ENCODE measurements around the gene CD34. TPM values are rescaled to one million over a fixed set of nuclear protein-coding genes. Genes with fewer than 3 reads are reported as not detected.

CD34 gene
- total RNA-seq, 1 donor, result 0.36 TPM

DNA sequence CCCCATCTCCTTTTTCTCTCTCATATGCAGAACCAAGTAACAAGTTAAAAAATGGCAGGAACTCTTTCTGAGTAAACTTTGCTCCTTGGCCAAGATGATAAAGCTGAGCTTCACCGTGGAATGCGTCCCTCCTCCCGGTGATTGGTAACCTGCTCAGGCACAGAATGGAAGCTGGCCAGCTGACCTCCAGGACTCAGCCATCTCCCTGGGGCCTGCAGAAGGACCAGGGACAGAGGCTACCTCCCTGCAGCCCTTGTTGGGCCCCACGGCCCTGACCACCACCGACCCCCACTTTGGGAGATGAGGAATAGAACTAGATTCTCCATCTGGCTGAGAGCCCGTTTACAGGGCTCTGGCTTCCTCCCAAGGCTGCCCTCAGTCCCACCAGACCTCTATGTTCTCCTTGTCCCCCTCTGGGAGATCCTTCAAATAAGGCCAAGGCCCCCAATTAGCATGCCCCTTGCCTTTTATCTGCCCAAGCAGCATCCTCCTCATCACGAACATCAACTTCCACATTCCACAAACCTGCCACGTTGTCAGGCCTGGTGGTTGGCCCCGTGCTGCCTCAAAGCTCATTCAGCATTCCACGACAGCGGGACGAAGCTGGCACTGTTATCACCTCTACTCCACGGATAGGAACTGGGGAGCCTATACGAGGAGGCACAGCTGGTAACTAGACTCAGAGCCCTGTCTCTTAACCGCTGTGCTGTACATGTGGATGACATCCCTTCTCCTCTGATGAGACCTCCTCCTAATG is 74.2 kb downstream of the CD34 start:
- DNase-seq (ENCODE audit: insufficient read length, low spot score, missing footprints), result no peak
- Histone ChIP-seq H3K4me1 (ENCODE audit: insufficient read depth, low read length) (no peaks in the 10 kb centered on the region), H3K4me2 (ENCODE audit: insufficient read depth, low read length) (no peak overlapping the region), H3K79me2 (ENCODE audit: insufficient read depth, low read length) (peaks cover 68% of the 10 kb centered on the region), H3K27ac (ENCODE audit: low read depth, low read length) (no peak overlapping the region), H2AFZ (ENCODE audit: low read length) (no peak overlapping the region), H3K27me3 (ENCODE audit: insufficient read depth, low read length) (no peaks in the 10 kb centered on the region), H4K20me1 (ENCODE audit: insufficient read depth, low read length) (peaks cover 1% of the 10 kb centered on the region), H3K36me3 (ENCODE audit: insufficient read depth, low read length) (peaks cover 3% of the 10 kb centered on the region), H3K9me3 (ENCODE audit: low read depth, low read length) (no peaks in the 10 kb centered on the region), H3K4me3 (ENCODE audit: insufficient read depth, low read length) (no peak overlapping the region)
- TF ChIP-seq, protein P1, sequence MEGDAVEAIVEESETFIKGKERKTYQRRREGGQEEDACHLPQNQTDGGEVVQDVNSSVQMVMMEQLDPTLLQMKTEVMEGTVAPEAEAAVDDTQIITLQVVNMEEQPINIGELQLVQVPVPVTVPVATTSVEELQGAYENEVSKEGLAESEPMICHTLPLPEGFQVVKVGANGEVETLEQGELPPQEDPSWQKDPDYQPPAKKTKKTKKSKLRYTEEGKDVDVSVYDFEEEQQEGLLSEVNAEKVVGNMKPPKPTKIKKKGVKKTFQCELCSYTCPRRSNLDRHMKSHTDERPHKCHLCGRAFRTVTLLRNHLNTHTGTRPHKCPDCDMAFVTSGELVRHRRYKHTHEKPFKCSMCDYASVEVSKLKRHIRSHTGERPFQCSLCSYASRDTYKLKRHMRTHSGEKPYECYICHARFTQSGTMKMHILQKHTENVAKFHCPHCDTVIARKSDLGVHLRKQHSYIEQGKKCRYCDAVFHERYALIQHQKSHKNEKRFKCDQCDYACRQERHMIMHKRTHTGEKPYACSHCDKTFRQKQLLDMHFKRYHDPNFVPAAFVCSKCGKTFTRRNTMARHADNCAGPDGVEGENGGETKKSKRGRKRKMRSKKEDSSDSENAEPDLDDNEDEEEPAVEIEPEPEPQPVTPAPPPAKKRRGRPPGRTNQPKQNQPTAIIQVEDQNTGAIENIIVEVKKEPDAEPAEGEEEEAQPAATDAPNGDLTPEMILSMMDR (IDR thresholded peaks at IDR 0.05; ENCODE audit: extremely low read depth, low read depth, low read length), result no peak

DNA sequence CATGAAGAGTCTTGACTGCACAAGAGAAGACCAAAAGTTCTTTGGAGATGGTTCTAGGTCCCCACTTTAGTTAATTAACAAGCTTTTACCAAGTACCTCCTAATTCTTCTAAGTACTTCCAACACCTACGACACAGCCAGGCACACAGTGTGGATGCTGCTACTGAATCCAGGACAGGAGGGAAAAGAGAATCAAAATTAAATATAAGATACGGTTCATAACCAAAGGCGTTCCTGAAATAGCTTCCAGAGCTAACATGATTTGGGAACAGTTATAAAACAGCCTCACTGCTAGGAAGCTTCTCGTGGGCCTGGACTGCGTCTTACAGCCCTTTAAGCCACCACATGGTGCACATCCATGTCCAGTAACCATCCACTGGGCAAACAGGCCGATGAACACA is 75.0 kb downstream of the CD34 start:
- TF ChIP-seq, protein P1 (IDR thresholded peaks at IDR 0.05; ENCODE audit: extremely low read depth, low read depth, low read length), result no peak
- Histone ChIP-seq H2AFZ (ENCODE audit: low read length) (no peak overlapping the region), H3K4me3 (ENCODE audit: insufficient read depth, low read length) (no peak overlapping the region), H4K20me1 (ENCODE audit: insufficient read depth, low read length) (no peaks in the 10 kb centered on the region), H3K79me2 (ENCODE audit: insufficient read depth, low read length) (peaks cover 75% of the 10 kb centered on the region), H3K36me3 (ENCODE audit: insufficient read depth, low read length) (peaks cover 3% of the 10 kb centered on the region), H3K4me1 (ENCODE audit: insufficient read depth, low read length) (no peaks in the 10 kb centered on the region), H3K27ac (ENCODE audit: low read depth, low read length) (no peak overlapping the region), H3K9me3 (ENCODE audit: low read depth, low read length) (no peaks in the 10 kb centered on the region), H3K4me2 (ENCODE audit: insufficient read depth, low read length) (no peak overlapping the region), H3K27me3 (ENCODE audit: insufficient read depth, low read length) (no peaks in the 10 kb centered on the region)
- no peak for DNase-seq (ENCODE audit: insufficient read length, low spot score, missing footprints)

DNA sequence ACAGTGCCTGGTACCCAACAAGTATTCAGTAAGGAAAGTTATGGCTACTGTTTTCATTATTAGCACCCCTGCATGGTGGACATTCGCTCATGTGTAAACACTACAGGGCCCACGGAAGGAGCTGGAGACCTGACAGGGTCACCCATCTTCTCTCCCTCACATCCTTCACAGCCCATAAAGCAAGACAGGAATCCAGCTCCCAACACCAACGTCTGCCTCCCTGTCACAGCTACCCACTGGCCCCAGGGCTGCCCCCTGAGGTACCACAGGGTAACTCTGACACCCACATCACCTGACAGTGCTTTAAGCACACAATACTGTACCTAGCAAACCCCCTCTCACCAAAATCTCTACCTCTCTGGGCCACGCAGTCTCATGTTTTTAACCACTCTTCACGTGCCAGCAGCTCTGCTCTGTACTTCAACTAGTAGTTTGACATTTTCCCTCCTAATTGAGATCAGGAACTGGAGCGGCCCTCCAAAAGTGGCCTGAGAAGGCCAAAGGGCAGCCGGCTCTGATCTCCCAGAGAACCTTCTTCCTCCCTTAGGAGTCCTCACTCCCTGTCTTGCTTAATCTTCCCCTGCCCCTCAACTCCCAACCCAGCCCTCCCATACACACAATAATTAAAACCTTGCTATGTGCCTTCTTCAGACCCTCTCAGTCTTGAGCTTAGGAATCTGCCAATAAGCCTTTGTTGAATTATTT is 76.8 kb downstream of the CD34 start:
- Histone ChIP-seq H3K27me3 (ENCODE audit: insufficient read depth, low read length) (no peaks in the 10 kb centered on the region), H2AFZ (ENCODE audit: low read length) (no peak overlapping the region), H3K27ac (ENCODE audit: low read depth, low read length) (no peak overlapping the region), H3K9me3 (ENCODE audit: low read depth, low read length) (no peaks in the 10 kb centered on the region), H3K4me2 (ENCODE audit: insufficient read depth, low read length) (no peak overlapping the region), H4K20me1 (ENCODE audit: insufficient read depth, low read length) (no peaks in the 10 kb centered on the region), H3K36me3 (ENCODE audit: insufficient read depth, low read length) (peaks cover 3% of the 10 kb centered on the region), H3K4me3 (ENCODE audit: insufficient read depth, low read length) (no peak overlapping the region), H3K4me1 (ENCODE audit: insufficient read depth, low read length) (no peaks in the 10 kb centered on the region), H3K79me2 (ENCODE audit: insufficient read depth, low read length) (peaks cover 69% of the 10 kb centered on the region)
- TF ChIP-seq, protein P1 (IDR thresholded peaks at IDR 0.05; ENCODE audit: extremely low read depth, low read depth, low read length), result no peak
- DNase-seq (ENCODE audit: insufficient read length, low spot score, missing footprints), result no peak

DNA sequence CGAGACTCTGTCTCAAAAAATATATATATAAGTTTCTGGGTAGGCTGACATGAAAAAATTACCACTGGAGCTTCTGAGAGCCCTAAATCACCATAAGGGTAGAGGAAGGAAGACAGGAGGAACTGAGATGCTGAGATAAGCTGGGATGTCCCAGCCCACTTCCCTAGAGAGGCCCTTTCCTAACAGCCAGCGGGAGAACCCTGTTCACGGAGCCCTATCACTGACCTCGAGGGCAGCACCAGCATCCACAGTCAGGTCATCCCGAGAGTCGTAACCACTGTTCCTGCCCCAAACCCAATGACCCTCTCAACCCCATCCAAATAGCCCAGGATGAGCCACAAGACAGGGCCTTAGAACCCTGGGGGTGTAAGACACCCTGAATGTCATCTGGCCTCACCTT is 77.5 kb downstream of the CD34 start:
- H3K9me3 ChIP-seq (ENCODE audit: low read depth, low read length), result no peaks in the 10 kb centered on the region
- H3K4me2 ChIP-seq (ENCODE audit: insufficient read depth, low read length), result no peak overlapping the region
- no peak overlapping the region for H3K4me3 ChIP-seq (ENCODE audit: insufficient read depth, low read length)
- peaks cover 3% of the 10 kb centered on the region for H3K36me3 ChIP-seq (ENCODE audit: insufficient read depth, low read length)
- no peak overlapping the region for H2AFZ ChIP-seq (ENCODE audit: low read length)
- H4K20me1 ChIP-seq (ENCODE audit: insufficient read depth, low read length), result no peaks in the 10 kb centered on the region
- no peaks in the 10 kb centered on the region for H3K4me1 ChIP-seq (ENCODE audit: insufficient read depth, low read length)
- no peak for DNase-seq (ENCODE audit: insufficient read length, low spot score, missing footprints)
- H3K79me2 ChIP-seq (ENCODE audit: insufficient read depth, low read length), result peaks cover 63% of the 10 kb centered on the region
- no peaks in the 10 kb centered on the region for H3K27me3 ChIP-seq (ENCODE audit: insufficient read depth, low read length)
- TF ChIP-seq, protein P1 (IDR thresholded peaks at IDR 0.05; ENCODE audit: extremely low read depth, low read depth, low read length), result no peak
- H3K27ac ChIP-seq (ENCODE audit: low read depth, low read length), result no peak overlapping the region
